ENCODE data around the gene PERM1. TPM values are rescaled to one million over a fixed set of nuclear protein-coding genes. Genes with fewer than 3 reads are reported as not detected.

Gene PERM1
- total and polyA plus RNA-seq, 2 of the 13 experiments (the other 11 are each of a cell fraction or from before 2014, with no cell fraction given): 0.04 to 0.29 TPM

DNA sequence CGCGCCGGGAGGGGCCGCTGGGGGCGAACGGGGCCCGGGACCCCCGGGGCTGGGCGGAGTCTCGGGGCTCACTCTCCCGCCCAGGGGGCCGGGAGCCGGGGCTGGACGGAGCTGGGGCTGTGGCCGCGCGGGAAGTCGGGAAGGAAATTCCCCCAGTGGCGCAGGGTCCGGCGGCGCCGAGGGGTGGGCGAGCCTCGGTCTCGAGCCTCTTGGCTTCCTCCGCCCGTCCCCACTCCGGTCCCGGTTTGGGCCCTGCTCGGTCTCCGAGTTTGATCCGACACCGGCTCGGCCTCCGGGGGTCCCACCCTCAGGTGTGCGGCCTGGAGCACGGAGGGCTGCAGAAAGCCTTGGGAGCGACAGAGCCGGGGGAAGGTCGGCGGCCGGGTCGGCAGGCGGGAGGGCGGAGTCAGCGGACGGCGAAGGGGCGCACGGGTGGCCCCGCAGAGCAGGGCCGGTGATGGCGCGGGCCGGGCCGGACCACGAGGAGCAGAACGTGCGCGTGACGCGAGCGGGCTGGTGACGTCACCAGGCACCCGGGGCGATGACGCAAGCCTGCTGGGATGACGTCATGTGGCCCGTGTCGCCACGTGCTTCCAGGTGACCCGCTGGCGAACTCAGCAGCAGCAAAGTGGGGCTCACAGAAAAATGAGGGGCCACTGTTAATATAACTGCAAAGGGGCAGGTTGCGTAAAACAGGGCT lies 18.6 kb upstream of the PERM1 start (continued):
- no peak for TF ChIP-seq ZNF33B (CRISPR knock-in tag; IDR thresholded peaks at IDR 0.05)
- peak; percentile 96 for TF ChIP-seq ZFYVE20 (CRISPR knock-in tag; IDR thresholded peaks at IDR 0.05; ENCODE audit: borderline replicate concordance, low read depth)
- TF ChIP-seq SAP130 (CRISPR knock-in tag; IDR thresholded peaks at IDR 0.05; ENCODE audit: low read depth): peak; percentile 81
- TF ChIP-seq, protein P1, sequence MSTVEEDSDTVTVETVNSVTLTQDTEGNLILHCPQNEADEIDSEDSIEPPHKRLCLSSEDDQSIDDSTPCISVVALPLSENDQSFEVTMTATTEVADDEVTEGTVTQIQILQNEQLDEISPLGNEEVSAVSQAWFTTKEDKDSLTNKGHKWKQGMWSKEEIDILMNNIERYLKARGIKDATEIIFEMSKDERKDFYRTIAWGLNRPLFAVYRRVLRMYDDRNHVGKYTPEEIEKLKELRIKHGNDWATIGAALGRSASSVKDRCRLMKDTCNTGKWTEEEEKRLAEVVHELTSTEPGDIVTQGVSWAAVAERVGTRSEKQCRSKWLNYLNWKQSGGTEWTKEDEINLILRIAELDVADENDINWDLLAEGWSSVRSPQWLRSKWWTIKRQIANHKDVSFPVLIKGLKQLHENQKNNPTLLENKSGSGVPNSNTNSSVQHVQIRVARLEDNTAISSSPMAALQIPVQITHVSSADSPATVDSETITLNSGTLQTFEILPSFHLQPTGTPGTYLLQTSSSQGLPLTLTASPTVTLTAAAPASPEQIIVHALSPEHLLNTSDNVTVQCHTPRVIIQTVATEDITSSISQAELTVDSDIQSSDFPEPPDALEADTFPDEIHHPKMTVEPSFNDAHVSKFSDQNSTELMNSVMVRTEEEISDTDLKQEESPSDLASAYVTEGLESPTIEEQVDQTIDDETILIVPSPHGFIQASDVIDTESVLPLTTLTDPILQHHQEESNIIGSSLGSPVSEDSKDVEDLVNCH (CRISPR knock-in tag; IDR thresholded peaks at IDR 0.05): no peak
- TF ChIP-seq, protein P2, sequence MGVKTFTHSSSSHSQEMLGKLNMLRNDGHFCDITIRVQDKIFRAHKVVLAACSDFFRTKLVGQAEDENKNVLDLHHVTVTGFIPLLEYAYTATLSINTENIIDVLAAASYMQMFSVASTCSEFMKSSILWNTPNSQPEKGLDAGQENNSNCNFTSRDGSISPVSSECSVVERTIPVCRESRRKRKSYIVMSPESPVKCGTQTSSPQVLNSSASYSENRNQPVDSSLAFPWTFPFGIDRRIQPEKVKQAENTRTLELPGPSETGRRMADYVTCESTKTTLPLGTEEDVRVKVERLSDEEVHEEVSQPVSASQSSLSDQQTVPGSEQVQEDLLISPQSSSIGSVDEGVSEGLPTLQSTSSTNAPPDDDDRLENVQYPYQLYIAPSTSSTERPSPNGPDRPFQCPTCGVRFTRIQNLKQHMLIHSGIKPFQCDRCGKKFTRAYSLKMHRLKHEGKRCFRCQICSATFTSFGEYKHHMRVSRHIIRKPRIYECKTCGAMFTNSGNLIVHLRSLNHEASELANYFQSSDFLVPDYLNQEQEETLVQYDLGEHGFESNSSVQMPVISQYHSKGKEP (CRISPR knock-in tag; IDR thresholded peaks at IDR 0.05): no peak
- no peak for TF ChIP-seq MYNN (CRISPR knock-in tag; IDR thresholded peaks at IDR 0.05; ENCODE audit: low read depth)
- 0 out of 2 replicates have a peak, but pooled peaks have one; percentile 54 for TF ChIP-seq ISL2 (CRISPR knock-in tag; IDR thresholded peaks at IDR 0.05)
- TF ChIP-seq ZNF776 (CRISPR knock-in tag; IDR thresholded peaks at IDR 0.05): peak; percentile 46; the same call in 1 of the 2 replicates
- TF ChIP-seq, protein P3, sequence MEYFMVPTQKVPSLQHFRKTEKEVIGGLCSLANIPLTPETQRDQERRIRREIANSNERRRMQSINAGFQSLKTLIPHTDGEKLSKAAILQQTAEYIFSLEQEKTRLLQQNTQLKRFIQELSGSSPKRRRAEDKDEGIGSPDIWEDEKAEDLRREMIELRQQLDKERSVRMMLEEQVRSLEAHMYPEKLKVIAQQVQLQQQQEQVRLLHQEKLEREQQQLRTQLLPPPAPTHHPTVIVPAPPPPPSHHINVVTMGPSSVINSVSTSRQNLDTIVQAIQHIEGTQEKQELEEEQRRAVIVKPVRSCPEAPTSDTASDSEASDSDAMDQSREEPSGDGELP (IDR thresholded peaks at IDR 0.05; ENCODE audit: borderline replicate concordance, low read depth): 0 out of 2 replicates have a peak, but pooled peaks have one; percentile 56
- no peak for TF ChIP-seq MTF2 (CRISPR knock-in tag; IDR thresholded peaks at IDR 0.05; ENCODE audit: borderline replicate concordance)
- TF ChIP-seq ZNF713 (CRISPR knock-in tag; IDR thresholded peaks at IDR 0.05): no peak
- no peak for TF ChIP-seq ZBTB38 (CRISPR knock-in tag; IDR thresholded peaks at IDR 0.05)
- no peak for TF ChIP-seq NBN (conservative IDR thresholded peaks at IDR 0.05)
- peak; percentile 19; the same call in 1 of the 2 replicates for TF ChIP-seq ZFP90 (CRISPR knock-in tag; IDR thresholded peaks at IDR 0.05; ENCODE audit: borderline replicate concordance)
- TF ChIP-seq TBL1XR1 (IDR thresholded peaks at IDR 0.05; ENCODE audit: borderline replicate concordance, low read length, partially characterized antibody): no peak
- TF ChIP-seq CEBPB (IDR thresholded peaks at IDR 0.05; ENCODE audit: borderline replicate concordance, low read depth, low read length): peak; percentile 96
- 0 out of 2 replicates have a peak, but pooled peaks have one; percentile 14 for TF ChIP-seq NCOA5 (CRISPR knock-in tag; IDR thresholded peaks at IDR 0.05)
- peak; percentile 79; the same call in 1 of the 2 replicates for TF ChIP-seq PAX8 (CRISPR knock-in tag; IDR thresholded peaks at IDR 0.05; ENCODE audit: borderline replicate concordance)
- TF ChIP-seq, protein P4, sequence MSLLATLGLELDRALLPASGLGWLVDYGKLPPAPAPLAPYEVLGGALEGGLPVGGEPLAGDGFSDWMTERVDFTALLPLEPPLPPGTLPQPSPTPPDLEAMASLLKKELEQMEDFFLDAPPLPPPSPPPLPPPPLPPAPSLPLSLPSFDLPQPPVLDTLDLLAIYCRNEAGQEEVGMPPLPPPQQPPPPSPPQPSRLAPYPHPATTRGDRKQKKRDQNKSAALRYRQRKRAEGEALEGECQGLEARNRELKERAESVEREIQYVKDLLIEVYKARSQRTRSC (CRISPR knock-in tag; IDR thresholded peaks at IDR 0.05; ENCODE audit: low read depth): peak; percentile 61; the same call in 1 of the 2 replicates
- TF ChIP-seq SNRNP70 (IDR thresholded peaks at IDR 0.05; ENCODE audit: low read depth, low read length): no peak
- TF ChIP-seq ZFP1 (CRISPR knock-in tag; IDR thresholded peaks at IDR 0.05): no peak
- TF ChIP-seq ATF7-NPFF (CRISPR knock-in tag; IDR thresholded peaks at IDR 0.05; ENCODE audit: low read depth): peak; percentile 95
- TF ChIP-seq, protein P5, sequence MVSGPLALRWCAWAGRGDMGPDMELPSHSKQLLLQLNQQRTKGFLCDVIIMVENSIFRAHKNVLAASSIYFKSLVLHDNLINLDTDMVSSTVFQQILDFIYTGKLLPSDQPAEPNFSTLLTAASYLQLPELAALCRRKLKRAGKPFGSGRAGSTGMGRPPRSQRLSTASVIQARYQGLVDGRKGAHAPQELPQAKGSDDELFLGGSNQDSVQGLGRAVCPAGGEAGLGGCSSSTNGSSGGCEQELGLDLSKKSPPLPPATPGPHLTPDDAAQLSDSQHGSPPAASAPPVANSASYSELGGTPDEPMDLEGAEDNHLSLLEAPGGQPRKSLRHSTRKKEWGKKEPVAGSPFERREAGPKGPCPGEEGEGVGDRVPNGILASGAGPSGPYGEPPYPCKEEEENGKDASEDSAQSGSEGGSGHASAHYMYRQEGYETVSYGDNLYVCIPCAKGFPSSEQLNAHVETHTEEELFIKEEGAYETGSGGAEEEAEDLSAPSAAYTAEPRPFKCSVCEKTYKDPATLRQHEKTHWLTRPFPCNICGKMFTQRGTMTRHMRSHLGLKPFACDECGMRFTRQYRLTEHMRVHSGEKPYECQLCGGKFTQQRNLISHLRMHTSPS (CRISPR knock-in tag; IDR thresholded peaks at IDR 0.05; ENCODE audit: low read depth): no peak
- TF ChIP-seq KDM6A (CRISPR knock-in tag; IDR thresholded peaks at IDR 0.05; ENCODE audit: low read depth): no peak
